Umbilical cord (tissue), 2 donors: ENCODE data around the gene KCNN4. TPM values are rescaled to one million over a fixed set of nuclear protein-coding genes. Genes with fewer than 3 reads are reported as not detected.
A peak's percentile ranks its signal among the peaks of the same experiment; 100 is the strongest.
"Not testable (repeated sequence)": the region's sequence is repeated elsewhere in the genome, so short reads cannot be mapped to it uniquely, and the experiment has no call there.

Experiments used
- DNase-seq: peaks from one replicate; pipeline ENCODE4 v3.0.0-alpha.2; 2015; ENCODE audit warnings: low spot score
- total RNA-seq: library from RNA; depleted of rRNA; stranded (reverse); fragments of >200 nt; gene quantifications from one replicate; pipeline ENCODE4 v1.2.3, GENCODE V29; 2014; ENCODE audit warnings: low replicate concordance; ENCODE audit not compliant: insufficient read depth

The KCNN4 gene
- 6.3 TPM for total RNA-seq

DNA sequence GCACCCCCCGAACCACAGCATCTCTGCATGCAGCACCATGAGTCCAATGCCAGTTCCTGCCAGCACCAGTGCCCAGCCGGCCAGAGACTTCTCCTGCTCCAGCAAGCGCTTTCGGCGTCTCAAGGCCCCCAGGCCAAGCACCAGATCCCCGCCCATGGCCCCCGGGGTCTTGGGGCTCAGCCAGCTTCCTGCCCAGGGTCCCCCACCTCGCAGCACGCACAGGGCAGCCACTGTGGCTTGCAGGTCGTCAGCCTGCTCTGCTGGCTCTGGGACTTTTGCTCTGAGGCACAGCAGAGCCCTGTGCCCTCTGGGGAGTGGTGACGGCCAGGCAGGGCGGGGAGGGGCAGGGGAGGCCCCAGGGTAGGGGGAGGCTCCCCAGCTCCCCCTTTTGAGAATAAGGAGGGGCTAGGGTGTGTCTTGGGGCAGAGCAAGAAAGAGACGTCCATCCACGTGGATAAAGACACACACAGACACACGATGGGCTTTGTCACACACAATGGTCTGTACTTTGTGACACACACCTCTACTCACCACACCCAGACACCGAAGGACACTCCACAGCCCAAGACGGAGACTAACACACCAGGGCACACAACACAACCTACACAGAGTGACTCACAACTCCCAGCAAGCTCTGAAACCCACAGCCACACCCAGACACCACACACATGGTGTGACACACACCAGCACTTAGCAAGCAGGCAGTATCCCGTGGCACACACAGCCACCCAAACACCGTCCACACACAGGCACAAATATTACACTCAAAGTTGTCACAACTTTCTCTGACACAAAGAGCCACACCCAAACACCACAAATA, at the start of gene KCNN4:
Gene KCNN4, minus strand, starts transcription at position 268 of the 820 bp plus-strand sequence. Its CDS starts 112 bp downstream, at position 156.
- no peak for DNase-seq

GRCh38 chr19:43826787-43827754, 46.3 kb upstream of the KCNN4 start, which contains the start of gene ZNF283:
ZNF283 (plus strand) TSS chr19:43827321; CDS start chr19:43833505, 6,184 bp downstream.
- DNase-seq = peak; percentile 96

DNA sequence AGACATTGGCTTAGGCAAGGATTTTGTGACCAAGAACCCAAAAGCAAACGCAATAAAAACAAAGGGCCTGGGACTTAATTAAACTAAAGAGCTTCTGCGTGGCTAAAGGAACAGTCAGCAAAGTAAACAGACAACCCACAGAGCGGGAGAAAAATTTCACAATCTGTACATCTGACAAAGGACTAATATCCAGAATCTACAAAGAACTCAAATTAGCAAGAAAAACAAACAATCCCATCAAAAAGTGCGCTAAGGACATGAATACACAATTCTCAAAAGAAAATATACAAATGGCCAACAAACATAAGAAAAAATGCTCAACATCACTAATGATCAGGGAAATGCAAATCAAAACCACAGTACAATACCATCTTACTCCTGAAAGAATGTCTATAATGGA, 43.8 kb upstream of the KCNN4 start:
- DNase-seq = not testable (repeated sequence)

DNA sequence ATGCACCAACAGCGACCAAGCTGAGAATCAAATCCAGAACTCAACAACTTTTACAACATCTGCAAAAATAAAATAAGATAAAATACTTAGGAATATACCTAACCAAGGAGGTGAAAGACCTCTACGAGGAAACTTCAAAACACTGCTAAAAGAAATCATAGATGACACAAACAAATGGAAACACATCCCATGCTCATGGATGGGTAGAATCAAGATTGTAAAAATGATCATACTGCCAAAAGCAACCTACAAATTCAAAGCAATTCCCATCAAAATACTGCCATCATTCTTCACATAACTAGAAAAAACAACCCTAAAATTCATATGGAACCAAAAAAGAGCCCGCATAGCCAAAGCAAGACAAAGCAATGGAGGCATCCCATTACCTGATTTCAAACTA, 43.1 kb upstream of the KCNN4 start:
- not testable (repeated sequence) for DNase-seq

GRCh38 chr19:43820884-43821215, 40.1 kb upstream of the KCNN4 start:
- DNase-seq = no peak

DNA sequence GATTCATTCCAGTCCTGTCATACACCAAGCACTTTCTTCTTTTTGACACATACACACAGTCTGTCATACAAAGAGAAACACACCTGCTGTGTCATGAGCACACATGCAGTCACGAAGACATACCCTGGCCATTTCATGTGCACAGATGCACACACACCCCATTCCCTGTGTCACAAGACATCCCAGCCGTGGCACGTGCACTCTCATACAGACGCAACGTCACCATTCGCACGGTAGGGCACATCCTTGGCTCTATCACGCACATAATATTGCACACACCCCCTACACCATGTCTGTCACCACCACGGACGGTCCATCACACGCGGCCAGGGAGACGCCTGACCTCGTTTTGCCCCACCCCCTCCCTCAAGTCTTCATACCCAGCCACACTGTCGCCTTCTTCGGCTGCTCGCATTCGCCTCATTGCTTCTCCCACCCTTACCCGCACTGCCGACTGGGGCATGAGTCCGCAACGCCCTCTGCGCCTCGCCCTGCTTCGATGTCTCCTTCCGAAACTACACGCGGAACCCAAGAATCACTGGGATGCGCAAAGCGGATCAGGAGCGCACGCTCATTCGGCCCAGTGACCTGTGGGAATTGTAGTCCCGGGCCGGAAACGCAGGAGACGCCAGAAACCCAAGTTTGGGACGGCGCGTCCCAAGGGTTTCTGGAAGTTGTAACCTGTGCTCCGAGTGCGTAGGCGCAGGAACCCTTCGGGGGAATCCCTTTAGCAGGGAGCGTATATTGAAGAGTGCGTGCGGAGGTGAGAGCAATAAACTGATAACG, 39.5 kb upstream of the KCNN4 start:
- peak; percentile 20 for DNase-seq

DNA sequence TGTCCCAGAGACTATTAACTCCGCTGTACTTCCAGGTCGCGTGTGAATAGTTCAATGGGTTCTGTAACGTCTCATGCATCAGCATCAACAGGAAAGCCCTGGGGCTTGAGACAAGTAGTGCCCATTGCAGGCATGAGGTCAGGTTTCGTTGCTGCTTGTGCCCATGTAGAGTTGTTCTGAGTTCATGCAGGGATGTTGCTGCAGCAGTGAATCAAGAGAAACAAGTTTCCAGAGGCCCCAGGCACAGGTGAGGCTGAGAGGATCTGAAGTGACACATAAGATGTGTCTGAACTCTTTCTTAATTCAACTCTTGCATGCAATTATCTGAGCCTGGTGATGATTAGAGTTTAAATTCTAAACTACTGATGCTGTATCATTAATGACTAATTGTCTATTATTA, 37.7 kb upstream of the KCNN4 start:
- DNase-seq = peak; percentile 10

DNA sequence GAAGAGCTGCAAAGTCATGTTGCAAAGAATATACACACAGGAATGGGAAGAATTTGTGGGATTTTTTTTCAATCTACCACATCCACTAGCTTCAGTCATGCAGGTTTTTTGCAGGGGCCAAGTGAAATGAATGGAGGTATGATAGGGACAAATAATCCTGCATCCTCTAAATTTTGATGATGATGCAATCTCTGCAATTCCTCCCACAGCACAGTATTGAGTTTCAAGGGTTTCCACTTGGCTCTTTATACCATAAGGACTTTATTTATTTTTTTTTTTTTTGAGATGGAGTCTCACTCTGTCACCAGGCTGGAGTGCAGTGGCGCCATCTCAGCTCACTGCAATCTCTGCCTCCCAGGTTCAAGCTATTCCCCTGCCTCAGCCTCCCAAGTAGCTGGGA, 36.7 kb upstream of the KCNN4 start:
- not testable (repeated sequence) for DNase-seq

DNA sequence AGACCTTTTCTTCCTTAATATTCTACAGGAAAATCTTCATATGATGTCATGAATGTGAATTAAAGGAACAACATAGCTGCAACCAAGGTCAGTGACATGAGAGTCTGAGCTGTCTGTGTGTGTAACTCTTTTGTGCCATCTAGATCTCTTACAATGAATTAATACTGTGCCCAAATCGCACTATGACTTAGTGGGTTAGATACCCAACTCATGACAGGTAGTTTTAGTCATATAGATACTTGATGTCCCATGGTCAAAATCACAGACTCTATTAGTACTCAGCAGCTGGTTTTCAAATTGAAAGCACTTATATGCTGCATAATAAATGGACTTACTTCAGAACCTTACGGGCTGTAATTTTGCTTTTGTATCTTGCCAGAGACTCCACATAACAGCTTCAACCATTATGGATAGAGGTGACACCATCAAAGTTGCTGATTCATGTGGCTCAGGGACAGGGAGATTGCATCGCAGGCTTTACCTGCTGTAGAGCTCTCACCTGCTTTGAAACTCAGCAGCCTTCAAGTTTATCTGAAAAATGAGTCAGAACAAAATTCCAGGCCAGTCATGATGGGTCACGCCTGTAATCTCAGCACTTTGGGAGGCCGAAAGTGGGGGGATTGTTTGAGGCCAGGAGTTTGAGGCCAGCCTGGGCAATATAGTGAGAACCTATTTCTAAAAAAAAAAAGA, 34.0 kb upstream of the KCNN4 start:
- no peak for DNase-seq

GRCh38 chr19:43812688-43813087, 31.9 kb upstream of the KCNN4 start:
- DNase-seq = no peak

DNA sequence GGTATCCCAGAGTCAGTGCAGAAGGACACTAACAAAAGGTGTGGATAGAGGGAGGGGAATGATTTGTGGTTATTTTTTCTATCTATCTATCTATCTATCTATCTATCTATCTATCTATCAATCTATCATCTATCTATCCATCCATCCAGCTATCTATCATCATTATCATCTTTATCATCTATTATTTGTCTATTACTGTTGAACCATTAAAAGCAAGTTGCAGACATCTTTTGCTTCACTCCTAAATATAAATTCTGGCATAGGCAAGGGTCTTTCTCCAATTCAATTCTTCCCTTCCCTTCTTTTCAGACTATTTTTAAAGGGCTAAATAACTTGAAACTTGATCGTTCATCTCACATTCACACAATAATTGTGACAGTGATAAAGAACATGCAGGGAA, 31.5 kb upstream of the KCNN4 start:
- no peak for DNase-seq

DNA sequence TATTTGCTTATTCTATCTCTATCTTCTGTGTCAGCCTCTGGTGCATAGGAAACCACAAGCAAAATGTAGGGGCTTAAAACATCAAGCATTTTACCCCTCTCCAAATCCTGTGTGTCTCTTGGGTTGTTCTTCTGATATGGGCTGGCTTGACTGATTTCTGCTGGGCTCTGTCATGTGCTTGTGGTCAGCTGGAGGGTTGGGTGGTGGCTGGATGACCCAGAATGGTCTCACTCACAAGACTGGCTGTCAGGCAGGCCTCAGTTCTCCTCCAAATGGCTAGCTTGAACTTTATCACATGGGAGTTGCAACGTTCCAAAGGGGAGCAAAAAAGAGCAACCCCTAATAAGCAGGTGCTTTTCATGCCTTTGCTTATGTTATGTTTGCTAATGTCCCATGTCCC, 31.1 kb upstream of the KCNN4 start:
- no peak for DNase-seq

- DNase-seq = peak; percentile 26
These were observed 29.3 kb upstream of the KCNN4 start for GRCh38 chr19:43809762-43810696.

DNA sequence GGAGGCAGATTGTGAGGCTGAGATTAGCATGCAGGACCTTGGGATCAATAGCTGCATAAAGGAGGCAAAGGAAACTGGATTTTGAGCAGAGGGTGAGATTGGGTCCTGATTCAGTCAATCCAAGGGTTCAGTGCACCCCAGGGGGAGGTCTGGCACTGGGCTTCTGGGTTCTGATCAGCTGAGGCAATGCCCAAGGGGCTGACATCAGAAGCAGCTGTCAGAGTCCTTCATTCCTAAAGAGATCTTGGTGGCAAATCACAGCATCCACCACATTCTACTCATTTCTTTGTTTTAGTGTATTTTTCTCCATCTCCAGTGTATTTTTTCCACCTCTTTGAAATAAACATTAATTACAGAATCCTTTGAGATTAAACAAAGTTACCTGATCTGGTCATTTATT, 26.9 kb upstream of the KCNN4 start:
- DNase-seq = no peak

DNA sequence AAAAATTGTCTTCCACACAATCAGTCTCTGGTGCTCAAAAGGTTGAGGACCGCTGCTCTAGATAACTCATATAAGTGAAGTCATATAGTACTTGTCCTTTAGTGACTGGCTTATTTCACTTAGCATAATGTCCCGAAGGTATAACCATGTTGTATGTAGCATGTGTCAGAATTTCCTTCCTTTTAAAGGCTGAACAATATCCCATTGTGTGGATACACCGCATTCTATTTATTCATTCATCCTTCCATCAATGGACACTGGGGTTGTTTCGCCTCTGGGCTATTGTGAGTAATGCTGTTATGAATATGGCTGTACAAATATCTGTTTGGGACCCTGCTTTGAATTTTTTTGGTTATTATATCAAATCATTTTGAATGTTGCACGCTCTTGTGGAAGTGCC, 26.1 kb upstream of the KCNN4 start:
- DNase-seq = no peak

DNA sequence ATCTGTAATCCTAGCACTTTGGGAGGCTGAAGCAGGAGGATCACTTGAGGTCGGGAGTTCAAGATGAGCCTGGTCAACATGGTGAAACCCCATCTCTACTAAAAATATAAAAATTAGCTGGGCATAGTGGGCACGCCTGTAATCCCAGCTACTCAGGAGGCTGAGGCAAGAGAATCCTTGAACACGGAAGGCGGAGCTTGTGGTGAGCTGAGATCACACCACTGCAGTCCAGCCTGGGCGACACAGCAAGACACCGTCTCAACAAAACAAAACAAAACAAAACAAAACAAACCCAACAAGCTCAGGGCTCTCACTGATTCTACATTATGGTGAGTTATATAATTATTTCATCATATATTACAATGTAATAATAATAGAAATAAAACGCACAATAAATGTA, 25.6 kb upstream of the KCNN4 start:
- not testable (repeated sequence) for DNase-seq

DNA sequence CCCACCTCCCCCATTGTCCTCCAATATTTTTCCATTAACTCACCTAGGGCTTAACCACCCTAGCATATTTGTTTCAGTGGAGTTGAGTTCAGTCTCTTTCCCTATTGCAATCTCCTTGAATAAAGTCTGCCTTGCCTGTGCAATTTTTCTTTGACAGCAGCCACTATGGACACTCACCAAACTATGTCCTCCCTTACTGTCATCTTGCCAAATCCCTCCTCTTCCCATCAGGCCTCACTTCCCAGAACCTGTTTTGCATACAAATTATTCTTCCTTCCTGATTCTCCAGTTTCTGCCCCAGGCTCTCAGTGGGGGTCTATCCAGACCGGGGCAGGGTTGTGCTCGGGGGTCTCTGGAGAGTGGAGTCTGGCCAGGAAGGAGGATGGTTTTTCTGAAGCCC, 23.7 kb upstream of the KCNN4 start:
- DNase-seq = no peak

GRCh38 chr19:43802216-43802951, 21.6 kb upstream of the KCNN4 start, which contains the start of gene LYPD5:
LYPD5 (minus strand) TSS chr19:43802447; CDS start chr19:43802380, 67 bp downstream.
- no peak for DNase-seq
